GM12864 (cell line): ENCODE measurements around the gene SEPTIN8.

Experiments used
- DNase-seq: peaks from one replicate; pipeline ENCODE4 v3.0.0-alpha.2; 2011; ENCODE audit warnings: low read depth
- H3K4me3 ChIP-seq: 2 replicates; pipeline ENCODE4 v1.5.1; 2011; ENCODE audit warnings: mild to moderate bottlenecking, low read depth, low read length, control low read depth
- TF ChIP-seq, protein P1 (sequence below): IDR thresholded peaks from 2 replicates; pipeline ENCODE4 v1.5.1; 2011; ENCODE audit warnings: low read depth, mild to moderate bottlenecking, moderate library complexity, low read length, control low read depth, inconsistent platforms; ENCODE audit errors: missing control alignments

Gene SEPTIN8

DNA sequence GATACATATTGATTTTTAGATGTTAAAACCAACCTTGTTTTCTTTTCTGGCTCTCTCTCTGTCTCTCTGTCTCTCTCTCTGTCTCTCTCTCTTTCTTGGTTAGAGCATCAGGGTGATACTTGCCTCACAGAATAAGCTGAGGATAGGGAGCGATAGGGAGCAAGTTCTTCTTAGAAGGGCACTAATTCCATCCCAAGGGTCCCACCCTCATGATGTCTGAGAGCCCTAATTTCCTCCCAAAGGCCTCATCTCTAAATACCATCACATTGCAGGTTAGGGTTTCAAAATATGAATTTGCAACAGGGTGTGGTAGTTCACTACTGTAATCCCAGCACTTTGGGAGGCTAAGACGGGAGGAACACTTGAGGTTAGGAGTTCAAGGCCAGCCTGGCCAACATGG, 34.9 kb downstream of the SEPTIN8 start:
- H3K4me3 ChIP-seq: no peak overlapping the region

DNA sequence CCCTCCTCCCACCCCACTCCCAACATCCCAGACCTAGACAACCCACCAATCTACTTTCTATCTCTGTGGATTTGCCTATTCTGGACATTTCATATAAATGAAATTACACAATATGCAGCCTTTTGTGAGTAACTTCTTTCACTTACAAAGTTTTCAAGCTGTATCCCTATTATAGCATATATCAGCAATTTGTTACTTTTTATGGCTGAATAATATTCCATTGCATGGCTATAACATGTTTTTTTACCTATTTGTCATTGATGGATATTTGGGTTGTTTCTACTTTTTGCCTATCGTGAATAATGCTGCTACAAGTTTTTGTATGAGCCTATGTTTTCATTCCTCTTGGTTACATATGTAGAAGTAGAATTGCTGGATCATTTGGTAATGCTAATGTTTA, 37.8 kb downstream of the SEPTIN8 start:
- no peak overlapping the region for H3K4me3 ChIP-seq
- TF ChIP-seq, protein P1, sequence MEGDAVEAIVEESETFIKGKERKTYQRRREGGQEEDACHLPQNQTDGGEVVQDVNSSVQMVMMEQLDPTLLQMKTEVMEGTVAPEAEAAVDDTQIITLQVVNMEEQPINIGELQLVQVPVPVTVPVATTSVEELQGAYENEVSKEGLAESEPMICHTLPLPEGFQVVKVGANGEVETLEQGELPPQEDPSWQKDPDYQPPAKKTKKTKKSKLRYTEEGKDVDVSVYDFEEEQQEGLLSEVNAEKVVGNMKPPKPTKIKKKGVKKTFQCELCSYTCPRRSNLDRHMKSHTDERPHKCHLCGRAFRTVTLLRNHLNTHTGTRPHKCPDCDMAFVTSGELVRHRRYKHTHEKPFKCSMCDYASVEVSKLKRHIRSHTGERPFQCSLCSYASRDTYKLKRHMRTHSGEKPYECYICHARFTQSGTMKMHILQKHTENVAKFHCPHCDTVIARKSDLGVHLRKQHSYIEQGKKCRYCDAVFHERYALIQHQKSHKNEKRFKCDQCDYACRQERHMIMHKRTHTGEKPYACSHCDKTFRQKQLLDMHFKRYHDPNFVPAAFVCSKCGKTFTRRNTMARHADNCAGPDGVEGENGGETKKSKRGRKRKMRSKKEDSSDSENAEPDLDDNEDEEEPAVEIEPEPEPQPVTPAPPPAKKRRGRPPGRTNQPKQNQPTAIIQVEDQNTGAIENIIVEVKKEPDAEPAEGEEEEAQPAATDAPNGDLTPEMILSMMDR: no peak
- DNase-seq: no peak

More for the DNA sequence above, 34.9 kb downstream of the SEPTIN8 start:
- TF ChIP-seq, protein P1: no peak
- DNase-seq: no peak

DNA sequence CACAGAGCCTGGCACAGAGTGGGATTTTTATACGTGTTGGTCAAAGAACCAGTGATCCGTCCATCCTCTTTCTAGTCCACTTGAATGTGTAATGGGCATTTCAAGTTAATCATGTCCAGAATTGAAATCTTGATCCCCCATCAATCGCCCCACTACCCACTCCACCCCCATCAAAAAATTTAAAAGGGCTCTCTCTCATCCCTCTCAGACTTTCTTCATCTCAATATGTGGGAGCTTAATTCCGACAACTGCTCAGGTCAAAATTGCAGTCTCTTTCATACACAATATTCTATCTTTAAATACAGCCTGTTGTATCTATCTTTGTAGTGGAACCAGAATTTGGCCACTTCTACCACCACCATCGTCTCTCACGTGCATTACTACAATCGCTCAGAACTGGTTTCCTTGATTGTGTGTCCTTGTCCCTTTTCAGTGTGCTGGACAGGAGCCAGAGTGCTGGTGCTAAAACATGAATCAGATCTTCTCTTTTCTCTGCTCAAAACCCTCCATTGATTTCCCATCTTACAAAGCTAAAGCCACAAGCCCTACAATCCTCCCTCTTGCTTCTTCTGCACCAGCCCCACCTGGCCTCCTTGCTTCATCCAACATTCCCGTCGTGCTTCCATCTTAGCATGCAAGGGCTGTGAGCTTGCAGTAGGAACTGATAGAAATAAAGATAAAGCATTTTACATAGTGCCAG, 38.9 kb downstream of the SEPTIN8 start:
- DNase-seq: no peak
- H3K4me3 ChIP-seq: peak overlapping the region; percentile 82; the same call in 1 of the 2 replicates
- TF ChIP-seq, protein P1: no peak

DNA sequence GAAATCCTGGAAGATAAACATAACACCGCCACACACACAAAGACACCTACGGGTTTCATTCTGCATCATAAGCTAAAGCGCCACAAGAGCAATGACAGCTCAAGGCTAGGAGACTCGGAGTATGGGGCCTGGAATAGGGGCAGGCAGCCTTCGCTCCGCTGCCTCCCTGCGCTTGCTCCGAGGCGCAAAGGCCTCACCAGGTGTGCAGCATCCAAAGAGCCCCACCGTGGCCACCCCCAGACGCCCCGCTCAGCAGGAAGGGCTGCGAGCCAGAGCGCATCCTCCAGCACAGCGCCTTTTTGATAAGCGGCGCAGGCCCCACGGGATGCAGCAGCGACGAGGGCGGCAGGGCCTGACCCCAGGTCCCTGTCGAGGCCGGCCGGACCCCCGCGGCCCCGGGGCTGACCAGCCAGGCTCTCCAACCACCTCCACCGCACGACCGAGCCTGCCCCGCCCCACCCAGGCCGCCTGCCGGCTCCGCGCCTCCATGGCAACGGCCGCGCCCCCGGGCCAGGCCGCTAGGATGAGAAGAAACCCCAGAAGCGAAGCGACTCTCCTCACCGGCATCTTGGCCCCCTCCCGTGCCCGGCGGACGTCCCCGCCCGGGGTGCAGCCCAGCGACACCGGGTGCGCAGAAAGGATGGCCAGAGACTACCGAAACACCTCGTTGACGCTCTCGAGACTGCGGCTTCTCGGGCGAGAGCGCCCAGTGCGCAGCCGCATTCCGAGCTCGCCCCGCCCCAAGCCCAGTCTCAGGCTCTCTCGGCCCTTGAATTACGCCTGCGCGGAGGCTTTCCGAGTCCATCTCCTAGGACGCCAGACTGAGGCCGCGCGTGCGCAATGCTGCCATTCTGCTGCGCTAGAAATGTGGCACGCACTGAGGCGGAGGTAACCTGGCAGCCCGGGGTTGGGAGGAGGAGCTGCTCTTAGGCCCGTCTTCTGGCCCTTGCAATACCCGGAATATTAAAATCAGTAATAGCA, 39.9 kb downstream of the SEPTIN8 start, which contains the start of gene KIF3A:
Gene KIF3A (minus strand): TSS at position 694 of the 981 bp plus-strand sequence. CDS start 127 bp downstream, at position 567.
- peak; percentile 92 for DNase-seq
- TF ChIP-seq, protein P1: no peak
- peak within 1 kb of the TSS; percentile 82 for H3K4me3 ChIP-seq

DNA sequence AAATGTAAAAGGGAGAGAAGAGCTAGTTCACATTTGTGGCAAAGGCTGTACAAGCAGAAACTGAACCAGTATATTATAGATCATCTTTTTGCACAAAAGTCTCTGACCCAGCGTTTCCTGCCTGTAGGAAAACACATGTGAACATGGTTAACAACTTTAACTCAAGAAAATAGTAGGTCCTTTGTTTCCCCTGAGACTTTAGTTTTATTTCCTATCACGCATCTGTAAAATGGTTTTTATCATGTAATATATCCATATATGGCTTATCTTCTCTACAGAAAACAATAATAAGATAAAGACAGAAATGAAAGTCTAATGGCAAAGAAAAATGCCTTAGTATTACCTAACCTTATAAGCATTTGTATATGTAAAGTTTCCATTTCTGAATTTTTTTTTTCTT, 42.4 kb downstream of the SEPTIN8 start:
- no peak for DNase-seq

DNA sequence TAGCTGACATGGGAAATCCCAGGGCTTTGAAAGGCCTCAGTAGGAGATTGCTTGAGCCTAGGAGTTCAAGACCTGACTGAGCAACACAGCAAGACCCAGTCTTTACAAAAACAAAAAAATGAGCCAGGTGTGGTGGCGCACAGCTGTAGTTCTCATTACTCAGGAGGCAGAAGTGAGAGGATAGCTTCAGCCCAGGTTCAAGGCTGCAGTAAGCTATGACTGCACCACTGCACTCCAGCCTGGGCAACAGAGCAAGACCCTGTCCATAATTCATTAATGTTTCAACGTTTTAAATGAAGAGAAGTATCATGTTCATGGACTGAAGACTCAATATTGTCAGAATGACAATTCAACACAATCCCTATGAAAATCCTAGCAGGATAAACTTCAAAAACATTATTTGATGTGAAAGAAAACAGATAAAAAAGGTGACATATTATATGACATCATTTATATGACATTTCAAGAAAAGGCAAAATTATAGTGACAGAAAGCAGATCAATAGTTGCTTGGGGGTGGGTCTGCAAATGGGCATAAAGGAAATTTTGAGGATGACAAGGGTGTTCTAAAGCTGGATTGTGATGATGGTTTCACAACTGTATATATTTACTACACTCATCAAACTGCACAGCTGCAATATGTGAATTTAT, 43.4 kb downstream of the SEPTIN8 start:
- TF ChIP-seq, protein P1: no peak
- no peak for DNase-seq
- H3K4me3 ChIP-seq: no peak overlapping the region

More for the DNA sequence above, 42.4 kb downstream of the SEPTIN8 start:
- TF ChIP-seq, protein P1: no peak
- H3K4me3 ChIP-seq: no peak overlapping the region
